Measurements from ENCODE around the gene ANO7. TPM values are rescaled to one million over a fixed set of nuclear protein-coding genes. Genes with fewer than 3 reads are reported as not detected.

The ANO7 gene, protein sequence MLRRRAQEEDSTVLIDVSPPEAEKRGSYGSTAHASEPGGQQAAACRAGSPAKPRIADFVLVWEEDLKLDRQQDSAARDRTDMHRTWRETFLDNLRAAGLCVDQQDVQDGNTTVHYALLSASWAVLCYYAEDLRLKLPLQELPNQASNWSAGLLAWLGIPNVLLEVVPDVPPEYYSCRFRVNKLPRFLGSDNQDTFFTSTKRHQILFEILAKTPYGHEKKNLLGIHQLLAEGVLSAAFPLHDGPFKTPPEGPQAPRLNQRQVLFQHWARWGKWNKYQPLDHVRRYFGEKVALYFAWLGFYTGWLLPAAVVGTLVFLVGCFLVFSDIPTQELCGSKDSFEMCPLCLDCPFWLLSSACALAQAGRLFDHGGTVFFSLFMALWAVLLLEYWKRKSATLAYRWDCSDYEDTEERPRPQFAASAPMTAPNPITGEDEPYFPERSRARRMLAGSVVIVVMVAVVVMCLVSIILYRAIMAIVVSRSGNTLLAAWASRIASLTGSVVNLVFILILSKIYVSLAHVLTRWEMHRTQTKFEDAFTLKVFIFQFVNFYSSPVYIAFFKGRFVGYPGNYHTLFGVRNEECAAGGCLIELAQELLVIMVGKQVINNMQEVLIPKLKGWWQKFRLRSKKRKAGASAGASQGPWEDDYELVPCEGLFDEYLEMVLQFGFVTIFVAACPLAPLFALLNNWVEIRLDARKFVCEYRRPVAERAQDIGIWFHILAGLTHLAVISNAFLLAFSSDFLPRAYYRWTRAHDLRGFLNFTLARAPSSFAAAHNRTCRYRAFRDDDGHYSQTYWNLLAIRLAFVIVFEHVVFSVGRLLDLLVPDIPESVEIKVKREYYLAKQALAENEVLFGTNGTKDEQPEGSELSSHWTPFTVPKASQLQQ
- total RNA-seq (2021; ENCODE audit: unreplicated experiment) (0.84 TPM), Bru-seq, nascent RNA (percentile 23 among the genes with signal in this experiment), BruChase-seq, experiment 1, labeled RNA remaining after a 6-hour chase (percentile 9 among the genes with signal in this experiment), BruChase-seq, experiment 2, labeled RNA remaining after a 2-hour chase (percentile 20 among the genes with signal in this experiment)
- 0.42 and 0.75 TPM in 2 replicates for polyA plus RNA-seq (2012)
- long read RNA-seq, partial matches to known transcripts = 0 of 2 reads
- long read RNA-seq, other reads (novel, unspliced or antisense) = 2 of 2 reads

DNA sequence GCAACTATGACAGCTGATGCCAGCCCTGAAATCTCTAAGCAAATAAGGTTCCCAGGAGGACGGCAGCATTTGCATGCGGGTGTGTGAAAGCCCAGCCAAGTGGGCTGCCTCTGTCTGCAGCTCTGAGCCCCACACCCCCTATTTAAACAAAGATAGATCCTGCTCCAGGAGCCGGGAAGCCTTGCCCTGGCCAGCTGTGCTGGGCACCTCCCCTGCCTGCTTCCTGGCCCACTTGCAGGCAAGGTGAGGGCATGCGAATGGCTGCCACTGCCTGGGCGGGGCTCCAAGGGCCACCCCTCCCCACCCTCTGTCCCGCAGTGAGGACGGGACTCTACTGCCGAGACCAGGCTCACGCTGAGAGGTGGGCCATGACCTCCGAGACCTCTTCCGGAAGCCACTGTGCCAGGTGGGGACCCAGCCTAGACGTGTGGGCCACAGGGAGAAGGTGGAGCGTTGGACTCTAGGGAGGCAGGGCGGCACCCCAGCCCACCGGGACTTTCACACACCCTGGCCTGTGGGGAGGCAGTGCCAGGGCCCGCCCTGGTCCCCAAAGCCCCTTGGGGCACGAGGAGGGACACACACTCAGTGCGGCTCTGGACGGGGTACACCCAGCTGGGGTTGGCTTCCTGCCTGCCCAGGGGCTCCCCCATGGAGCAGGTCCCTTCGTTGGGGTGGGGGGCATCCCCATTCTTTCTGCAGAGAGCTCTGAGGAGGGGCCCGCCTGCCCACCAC is at the start of gene ANO7:
Gene ANO7, plus strand, starts transcription at position 317 of the 732 bp plus-strand sequence. CDS start 1,387 bp downstream, outside the sequence.
- no peaks in the 10 kb centered on the region for H3K79me2 ChIP-seq (ENCODE audit: insufficient read depth, low read length)
- H3K27me3 ChIP-seq (ENCODE audit: insufficient read depth, low read length) = no peaks in the 10 kb centered on the region
- no peak within 1 kb of the TSS for H3K9ac ChIP-seq (ENCODE audit: low read length)
- no peaks in the 10 kb centered on the region for H3K36me3 ChIP-seq (ENCODE audit: control insufficient read depth in 1 of 2, insufficient read depth in 2 of 2, low read length in 2 of 2)
- ChIA-PET CTCF (no interaction called here), POLR2A (no interaction called here), RAD21 (ENCODE audit: low non-redundant PET in 1 of 2, low total read pairs in 2 of 2, uncharacterized antibody in 2 of 2, unreplicated experiment in 2 of 2) (no interaction called here)
- no peaks in the 10 kb centered on the region for H3K9me3 ChIP-seq (ENCODE audit: control insufficient read depth in 1 of 2, insufficient read depth in 1 of 2, low read depth in 1 of 2, low read length in 2 of 2)
- DNase-seq (ENCODE audit: low read depth, low spot score) (no peak), ATAC-seq (no peak)
- H4K20me1 ChIP-seq (ENCODE audit: insufficient read depth) = no peaks in the 10 kb centered on the region
- TF ChIP-seq POLR2AphosphoS5 (IDR thresholded peaks at IDR 0.05; ENCODE audit: low read depth, low read length) (no peak), YY1 (IDR thresholded peaks at IDR 0.05; ENCODE audit: extremely low read depth, insufficient replicate concordance, low read depth, low read length) (no peak), CBX3 (IDR thresholded peaks at IDR 0.05; ENCODE audit: low read depth) (no peak), EZH2 (IDR thresholded peaks at IDR 0.05) (no peak), JUND (IDR thresholded peaks at IDR 0.05) (no peak), RAD21 (IDR thresholded peaks at IDR 0.05; ENCODE audit: low read depth) (no peak), ZFX (IDR thresholded peaks at IDR 0.05) (no peak), SP1 (IDR thresholded peaks at IDR 0.05; ENCODE audit: low read depth) (no peak), ZNF274 (IDR thresholded peaks at IDR 0.05; ENCODE audit: low read depth, low read length) (no peak), SRF (IDR thresholded peaks at IDR 0.05; ENCODE audit: low read depth) (no peak), ELF1 (IDR thresholded peaks at IDR 0.05; ENCODE audit: borderline replicate concordance, low read depth) (no peak), EZH2phosphoT487 (IDR thresholded peaks at IDR 0.05; ENCODE audit: borderline replicate concordance) (no peak)
- TF ChIP-seq, protein P1, sequence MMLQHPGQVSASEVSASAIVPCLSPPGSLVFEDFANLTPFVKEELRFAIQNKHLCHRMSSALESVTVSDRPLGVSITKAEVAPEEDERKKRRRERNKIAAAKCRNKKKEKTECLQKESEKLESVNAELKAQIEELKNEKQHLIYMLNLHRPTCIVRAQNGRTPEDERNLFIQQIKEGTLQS (IDR thresholded peaks at IDR 0.05) = no peak
- TF ChIP-seq, protein P2, sequence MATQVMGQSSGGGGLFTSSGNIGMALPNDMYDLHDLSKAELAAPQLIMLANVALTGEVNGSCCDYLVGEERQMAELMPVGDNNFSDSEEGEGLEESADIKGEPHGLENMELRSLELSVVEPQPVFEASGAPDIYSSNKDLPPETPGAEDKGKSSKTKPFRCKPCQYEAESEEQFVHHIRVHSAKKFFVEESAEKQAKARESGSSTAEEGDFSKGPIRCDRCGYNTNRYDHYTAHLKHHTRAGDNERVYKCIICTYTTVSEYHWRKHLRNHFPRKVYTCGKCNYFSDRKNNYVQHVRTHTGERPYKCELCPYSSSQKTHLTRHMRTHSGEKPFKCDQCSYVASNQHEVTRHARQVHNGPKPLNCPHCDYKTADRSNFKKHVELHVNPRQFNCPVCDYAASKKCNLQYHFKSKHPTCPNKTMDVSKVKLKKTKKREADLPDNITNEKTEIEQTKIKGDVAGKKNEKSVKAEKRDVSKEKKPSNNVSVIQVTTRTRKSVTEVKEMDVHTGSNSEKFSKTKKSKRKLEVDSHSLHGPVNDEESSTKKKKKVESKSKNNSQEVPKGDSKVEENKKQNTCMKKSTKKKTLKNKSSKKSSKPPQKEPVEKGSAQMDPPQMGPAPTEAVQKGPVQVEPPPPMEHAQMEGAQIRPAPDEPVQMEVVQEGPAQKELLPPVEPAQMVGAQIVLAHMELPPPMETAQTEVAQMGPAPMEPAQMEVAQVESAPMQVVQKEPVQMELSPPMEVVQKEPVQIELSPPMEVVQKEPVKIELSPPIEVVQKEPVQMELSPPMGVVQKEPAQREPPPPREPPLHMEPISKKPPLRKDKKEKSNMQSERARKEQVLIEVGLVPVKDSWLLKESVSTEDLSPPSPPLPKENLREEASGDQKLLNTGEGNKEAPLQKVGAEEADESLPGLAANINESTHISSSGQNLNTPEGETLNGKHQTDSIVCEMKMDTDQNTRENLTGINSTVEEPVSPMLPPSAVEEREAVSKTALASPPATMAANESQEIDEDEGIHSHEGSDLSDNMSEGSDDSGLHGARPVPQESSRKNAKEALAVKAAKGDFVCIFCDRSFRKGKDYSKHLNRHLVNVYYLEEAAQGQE (IDR thresholded peaks at IDR 0.05; ENCODE audit: low read depth) = no peak
- TF ChIP-seq, protein P3, sequence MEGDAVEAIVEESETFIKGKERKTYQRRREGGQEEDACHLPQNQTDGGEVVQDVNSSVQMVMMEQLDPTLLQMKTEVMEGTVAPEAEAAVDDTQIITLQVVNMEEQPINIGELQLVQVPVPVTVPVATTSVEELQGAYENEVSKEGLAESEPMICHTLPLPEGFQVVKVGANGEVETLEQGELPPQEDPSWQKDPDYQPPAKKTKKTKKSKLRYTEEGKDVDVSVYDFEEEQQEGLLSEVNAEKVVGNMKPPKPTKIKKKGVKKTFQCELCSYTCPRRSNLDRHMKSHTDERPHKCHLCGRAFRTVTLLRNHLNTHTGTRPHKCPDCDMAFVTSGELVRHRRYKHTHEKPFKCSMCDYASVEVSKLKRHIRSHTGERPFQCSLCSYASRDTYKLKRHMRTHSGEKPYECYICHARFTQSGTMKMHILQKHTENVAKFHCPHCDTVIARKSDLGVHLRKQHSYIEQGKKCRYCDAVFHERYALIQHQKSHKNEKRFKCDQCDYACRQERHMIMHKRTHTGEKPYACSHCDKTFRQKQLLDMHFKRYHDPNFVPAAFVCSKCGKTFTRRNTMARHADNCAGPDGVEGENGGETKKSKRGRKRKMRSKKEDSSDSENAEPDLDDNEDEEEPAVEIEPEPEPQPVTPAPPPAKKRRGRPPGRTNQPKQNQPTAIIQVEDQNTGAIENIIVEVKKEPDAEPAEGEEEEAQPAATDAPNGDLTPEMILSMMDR (IDR thresholded peaks at IDR 0.05 in 2 of 3, conservative IDR thresholded peaks at IDR 0.05 in 1 of 3; ENCODE audit: borderline replicate concordance in 1 of 3, insufficient read depth in 1 of 3, low read depth in 2 of 3, low read length in 2 of 3) = no peak
- TF ChIP-seq, protein P4, sequence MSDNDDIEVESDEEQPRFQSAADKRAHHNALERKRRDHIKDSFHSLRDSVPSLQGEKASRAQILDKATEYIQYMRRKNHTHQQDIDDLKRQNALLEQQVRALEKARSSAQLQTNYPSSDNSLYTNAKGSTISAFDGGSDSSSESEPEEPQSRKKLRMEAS (IDR thresholded peaks at IDR 0.05) = no peak
- no peak within 1 kb of the TSS for H3K4me3 ChIP-seq (replicated peaks in 1 of 2; ENCODE audit: low read depth in 1 of 2, low read length in 2 of 2)
- intact Hi-C loops (cut with micrococcal nuclease) = no loop called here
- H3K27ac ChIP-seq (ENCODE audit: low read depth, low read length) = no peak within 1 kb of the TSS
- BruUV-seq (replicated peaks) = no TSS peak
- no peak within 1 kb of the TSS for H2AFZ ChIP-seq (ENCODE audit: low read depth, low read length, poor library complexity, severe bottlenecking)
- H3K4me1 ChIP-seq (ENCODE audit: control insufficient read depth in 1 of 2, insufficient read depth in 2 of 2, low read length in 2 of 2) = no peaks in the 10 kb centered on the region
- no peak within 1 kb of the TSS for H3K4me2 ChIP-seq (ENCODE audit: low read length)
- H3K9me2 ChIP-seq (ENCODE audit: insufficient read depth) = no peaks in the 10 kb centered on the region
